Neural progenitor cell (in vitro differentiated cells): ENCODE measurements around the gene GSTO1. TPM values are rescaled to one million over a fixed set of nuclear protein-coding genes. Genes with fewer than 3 reads are reported as not detected.
"Not testable (repeated sequence)": the region's sequence is repeated elsewhere in the genome, so short reads cannot be mapped to it uniquely, and the experiment has no call there.

Source experiments
- DNase-seq: peaks from one replicate; pipeline ENCODE4 v3.0.0-alpha.2; 2016; ENCODE audit warnings: low spot score
- H2AFZ ChIP-seq: fragments of 200-600 bp; sonication (generic); replicated peaks from 2 replicates; pipeline ENCODE4 v1.6.1; 2016; ENCODE audit warnings: antibody characterized with exemption
- H3F3A ChIP-seq: fragments of 200-600 bp; sonication (generic); 2 replicates; pipeline ENCODE4 v1.6.1; 2016; ENCODE audit warnings: antibody characterized with exemption, low read depth
- H3K27ac ChIP-seq: fragments of 200-600 bp; sonication (generic); 2 replicates; pipeline ENCODE4 v1.5.1; 2016; ENCODE audit warnings: mild to moderate bottlenecking
- H3K27me3 ChIP-seq: fragments of 200-600 bp; sonication (generic); 2 replicates; pipeline ENCODE4 v1.6.1; 2016; ENCODE audit warnings: mild to moderate bottlenecking, moderate library complexity
- H3K36me3 ChIP-seq: fragments of 200-600 bp; sonication (generic); 2 replicates; pipeline ENCODE4 v1.5.1; 2016
- H3K4me1 ChIP-seq: fragments of 200-600 bp; sonication (generic); 2 replicates; pipeline ENCODE4 v1.6.1; 2016; ENCODE audit warnings: mixed run types
- H3K4me2 ChIP-seq: fragments of 200-600 bp; sonication (generic); 2 replicates; pipeline ENCODE4 v1.6.1; 2016
- H3K4me3 ChIP-seq: fragments of 200-600 bp; sonication (generic); 2 replicates; pipeline ENCODE4 v1.5.1; 2016
- H3K79me2 ChIP-seq: fragments of 200-600 bp; sonication (generic); 2 replicates; pipeline ENCODE4 v1.6.1; 2016; ENCODE audit warnings: low read depth
- H3K9ac ChIP-seq: fragments of 200-600 bp; sonication (generic); 2 replicates; pipeline ENCODE4 v1.6.1; 2016
- H3K9me3 ChIP-seq: fragments of 200-600 bp; sonication (generic); 2 replicates; pipeline ENCODE4 v1.5.1; 2016; ENCODE audit warnings: low read depth
- H4K20me1 ChIP-seq: fragments of 200-600 bp; sonication (generic); 2 replicates; pipeline ENCODE4 v1.6.1; 2016; ENCODE audit warnings: low read depth
- H3K27ac Mint-ChIP-seq: 3 replicates; pipeline ENCODE4 v1.8.0; 2021; ENCODE audit warnings: mixed read lengths
- H3K27me3 Mint-ChIP-seq: 2 replicates; pipeline ENCODE4 v1.8.0; 2022; ENCODE audit warnings: low read depth, mild to moderate bottlenecking, inconsistent platforms, moderate library complexity, mixed read lengths; ENCODE audit not compliant: insufficient read depth
- H3K36me3 Mint-ChIP-seq: 3 replicates; pipeline ENCODE4 v1.8.0; 2021; ENCODE audit warnings: mixed read lengths
- H3K4me1 Mint-ChIP-seq: 3 replicates; pipeline ENCODE4 v1.8.0; 2021; ENCODE audit warnings: mixed read lengths
- H3K4me3 Mint-ChIP-seq: 3 replicates; pipeline ENCODE4 v1.8.0; 2021; ENCODE audit warnings: mild to moderate bottlenecking, moderate library complexity, mixed read lengths
- H3K9me3 Mint-ChIP-seq: 3 replicates; pipeline ENCODE4 v1.8.0; 2020; ENCODE audit warnings: mixed read lengths
- EZH2 ChIP-seq: fragments of 200-600 bp; sonication (generic); IDR thresholded peaks from 2 replicates; pipeline ENCODE4 v1.6.1; 2017; ENCODE audit warnings: antibody characterized with exemption, mild to moderate bottlenecking, moderate library complexity
- EZH2phosphoT487 ChIP-seq: fragments of 200-600 bp; sonication (generic); IDR thresholded peaks from 2 replicates; pipeline ENCODE4 v1.6.1; 2017; ENCODE audit warnings: antibody characterized with exemption
- total RNA-seq: library from RNA; depleted of rRNA; stranded (reverse); fragments of >200 nt; gene quantifications from 2 replicates; pipeline ENCODE4 v1.2.3, GENCODE V29; 2015; ENCODE audit warnings: low replicate concordance
- TF ChIP-seq, protein P1 (sequence below): fragments of 200-600 bp; sonication (generic); IDR thresholded peaks from 2 replicates; pipeline ENCODE4 v1.5.1; 2017; ENCODE audit warnings: antibody characterized with exemption, mild to moderate bottlenecking

GSTO1 gene
- total RNA-seq, 1 donor from 2014 or later, result 48.6 TPM

DNA sequence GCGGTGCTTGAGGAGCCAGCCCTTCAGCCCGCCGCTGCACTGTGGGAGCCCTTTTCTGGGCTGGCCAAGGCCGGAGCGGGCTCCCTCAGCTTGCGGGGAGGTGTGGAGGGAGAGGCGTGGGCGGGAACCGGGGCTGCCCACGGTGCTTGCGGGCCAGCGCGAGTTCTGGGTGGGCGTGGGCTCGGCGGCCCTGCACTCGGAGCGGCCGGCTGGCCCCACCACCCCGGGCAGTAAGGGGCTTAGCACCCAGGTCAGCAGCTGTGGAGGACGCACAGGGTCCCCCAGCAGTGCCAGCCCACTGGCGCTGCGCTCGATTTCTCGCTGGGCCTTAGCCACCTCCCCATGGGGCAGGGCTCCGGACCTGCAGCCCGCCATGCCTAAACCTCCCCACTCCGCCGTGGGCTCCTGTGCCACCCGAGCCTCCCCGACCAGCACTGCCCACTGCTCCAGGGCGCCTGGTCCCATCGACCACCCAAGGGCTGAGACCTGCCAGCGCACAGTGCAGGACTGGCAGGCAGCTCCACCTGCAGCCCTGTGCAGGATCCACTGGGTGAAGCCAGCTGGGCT lies 9.5 kb upstream of the GSTO1 start:
- Histone ChIP-seq H4K20me1 (no peaks in the 10 kb centered on the region), H3K9ac (no peak overlapping the region), H3K9me3 (no peaks in the 10 kb centered on the region), H3K4me2 (no peak overlapping the region), H3F3A (no peaks in the 10 kb centered on the region), H3K27me3 (no peaks in the 10 kb centered on the region), H3K4me1 (no peaks in the 10 kb centered on the region), H3K79me2 (no peaks in the 10 kb centered on the region), H3K4me3 (no peak overlapping the region), H3K27ac (no peak overlapping the region), H2AFZ (no peak overlapping the region), H3K36me3 (no peaks in the 10 kb centered on the region)
- Mint-ChIP-seq H3K9me3 (no peaks in the 10 kb centered on the region), H3K36me3 (no peaks in the 10 kb centered on the region), H3K4me3 (no peak overlapping the region), H3K27ac (no peak overlapping the region), H3K4me1 (no peaks in the 10 kb centered on the region), H3K27me3 (peaks cover 6% of the 10 kb centered on the region)
- DNase-seq, result no peak
- TF ChIP-seq, protein P1, sequence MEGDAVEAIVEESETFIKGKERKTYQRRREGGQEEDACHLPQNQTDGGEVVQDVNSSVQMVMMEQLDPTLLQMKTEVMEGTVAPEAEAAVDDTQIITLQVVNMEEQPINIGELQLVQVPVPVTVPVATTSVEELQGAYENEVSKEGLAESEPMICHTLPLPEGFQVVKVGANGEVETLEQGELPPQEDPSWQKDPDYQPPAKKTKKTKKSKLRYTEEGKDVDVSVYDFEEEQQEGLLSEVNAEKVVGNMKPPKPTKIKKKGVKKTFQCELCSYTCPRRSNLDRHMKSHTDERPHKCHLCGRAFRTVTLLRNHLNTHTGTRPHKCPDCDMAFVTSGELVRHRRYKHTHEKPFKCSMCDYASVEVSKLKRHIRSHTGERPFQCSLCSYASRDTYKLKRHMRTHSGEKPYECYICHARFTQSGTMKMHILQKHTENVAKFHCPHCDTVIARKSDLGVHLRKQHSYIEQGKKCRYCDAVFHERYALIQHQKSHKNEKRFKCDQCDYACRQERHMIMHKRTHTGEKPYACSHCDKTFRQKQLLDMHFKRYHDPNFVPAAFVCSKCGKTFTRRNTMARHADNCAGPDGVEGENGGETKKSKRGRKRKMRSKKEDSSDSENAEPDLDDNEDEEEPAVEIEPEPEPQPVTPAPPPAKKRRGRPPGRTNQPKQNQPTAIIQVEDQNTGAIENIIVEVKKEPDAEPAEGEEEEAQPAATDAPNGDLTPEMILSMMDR, result no peak
- TF ChIP-seq EZH2phosphoT487 (no peak), EZH2 (no peak)

DNA sequence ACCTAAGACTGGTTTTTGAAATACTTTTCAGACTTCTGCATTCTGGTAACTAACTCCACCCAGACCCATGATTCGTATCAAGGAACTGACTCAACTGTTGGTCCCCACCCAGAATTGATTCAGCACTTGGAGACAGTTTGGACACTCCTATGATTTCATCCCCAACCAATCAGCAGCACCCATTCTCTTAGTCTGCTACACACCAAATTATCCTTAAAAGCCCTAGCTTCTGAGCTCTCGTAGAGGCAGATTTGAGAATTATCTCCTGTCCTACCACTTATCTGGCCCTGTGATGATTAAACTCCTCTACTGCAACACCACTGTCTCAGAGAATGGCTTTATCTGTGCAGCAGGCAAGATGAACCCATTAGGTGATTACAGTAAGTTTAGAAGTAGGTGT lies 7.7 kb upstream of the GSTO1 start:
- Histone ChIP-seq H3K9me3 (no peaks in the 10 kb centered on the region), H3K4me2 (no peak overlapping the region), H3K79me2 (no peaks in the 10 kb centered on the region), H3K9ac (no peak overlapping the region), H2AFZ (no peak overlapping the region), H3F3A (no peaks in the 10 kb centered on the region), H3K4me1 (no peaks in the 10 kb centered on the region), H3K4me3 (no peak overlapping the region), H4K20me1 (no peaks in the 10 kb centered on the region), H3K27me3 (peaks cover 1% of the 10 kb centered on the region), H3K27ac (no peak overlapping the region), H3K36me3 (no peaks in the 10 kb centered on the region)
- Mint-ChIP-seq H3K4me1 (peaks cover 7% of the 10 kb centered on the region), H3K27me3 (peaks cover 6% of the 10 kb centered on the region), H3K27ac (no peak overlapping the region), H3K9me3 (no peaks in the 10 kb centered on the region), H3K4me3 (no peak overlapping the region), H3K36me3 (no peaks in the 10 kb centered on the region)
- DNase-seq, result no peak
- TF ChIP-seq EZH2 (no peak), EZH2phosphoT487 (no peak)
- TF ChIP-seq, protein P1, result no peak

DNA sequence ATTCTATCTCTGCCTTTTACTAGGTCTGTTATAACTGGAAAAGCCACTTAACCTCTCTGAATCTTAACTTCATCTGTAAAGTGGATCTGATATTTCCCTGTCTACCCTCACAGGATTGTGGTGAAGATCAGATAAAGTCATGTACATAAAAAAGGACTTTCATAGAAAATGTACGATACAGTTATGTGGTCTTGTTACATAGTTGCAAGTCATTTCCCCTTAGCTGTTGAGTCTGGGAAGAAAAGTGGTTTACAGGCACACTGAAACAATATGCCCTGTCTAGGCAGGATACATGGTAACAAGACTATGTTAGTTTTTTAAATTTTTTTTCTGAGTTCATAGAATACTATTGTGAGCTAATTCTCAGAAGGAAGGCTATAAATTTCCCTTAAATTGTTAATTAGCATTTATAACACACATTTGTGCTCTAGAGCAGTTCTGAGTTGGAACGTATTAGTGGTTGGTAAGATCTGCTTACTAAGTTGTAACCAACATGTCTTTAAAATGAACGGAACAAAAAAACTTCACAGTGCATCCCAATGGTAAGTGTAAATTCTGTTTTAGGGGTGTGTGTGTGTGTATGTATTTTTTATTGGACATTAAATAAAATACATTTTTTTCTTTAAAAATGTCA lies 7.1 kb upstream of the GSTO1 start:
- H4K20me1 ChIP-seq, result no peaks in the 10 kb centered on the region
- no peak overlapping the region for H3K9ac ChIP-seq
- Mint-ChIP-seq H3K4me1 (peaks cover 7% of the 10 kb centered on the region), H3K9me3 (no peaks in the 10 kb centered on the region), H3K36me3 (no peaks in the 10 kb centered on the region), H3K4me3 (no peak overlapping the region), H3K27me3 (peaks cover 6% of the 10 kb centered on the region), H3K27ac (no peak overlapping the region)
- no peaks in the 10 kb centered on the region for H3K79me2 ChIP-seq
- no peaks in the 10 kb centered on the region for H3K9me3 ChIP-seq
- DNase-seq, result no peak
- peaks cover 8% of the 10 kb centered on the region for H3K27me3 ChIP-seq
- TF ChIP-seq EZH2, result no peak
- no peak for TF ChIP-seq EZH2phosphoT487
- TF ChIP-seq, protein P1, result no peak
- H3K4me2 ChIP-seq, result no peak overlapping the region
- H3F3A ChIP-seq, result no peaks in the 10 kb centered on the region
- H3K27ac ChIP-seq, result no peak overlapping the region
- H2AFZ ChIP-seq, result no peak overlapping the region
- no peaks in the 10 kb centered on the region for H3K36me3 ChIP-seq
- no peaks in the 10 kb centered on the region for H3K4me1 ChIP-seq
- no peak overlapping the region for H3K4me3 ChIP-seq

DNA sequence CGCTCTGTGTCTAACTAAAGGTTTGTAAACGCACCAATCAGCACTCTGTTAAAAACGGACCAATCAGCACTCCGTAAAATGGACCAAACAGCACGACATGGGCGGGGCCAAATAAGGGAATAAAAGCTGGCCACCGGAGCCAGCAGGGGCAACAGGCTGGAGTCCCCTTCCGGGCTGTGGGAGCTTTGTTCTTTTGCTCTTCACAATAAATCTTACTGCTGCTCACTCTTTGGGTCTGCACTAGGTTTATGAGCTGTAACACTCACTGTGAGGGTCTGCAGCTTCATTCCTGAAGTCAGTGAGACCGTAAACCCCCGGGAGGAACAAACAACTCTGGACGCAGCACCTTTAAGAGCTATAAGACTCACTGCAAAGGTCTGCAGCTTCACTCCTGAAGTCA lies 5.8 kb upstream of the GSTO1 start:
- not testable (repeated sequence) for H3K27ac Mint-ChIP-seq, H3K27ac ChIP-seq, H3K36me3 Mint-ChIP-seq, H3K9ac ChIP-seq, H3K4me3 ChIP-seq, H3K4me2 ChIP-seq, H2AFZ ChIP-seq, DNase-seq, H3K79me2 ChIP-seq, H3K4me1 ChIP-seq, H3K27me3 Mint-ChIP-seq, H3K36me3 ChIP-seq, H3K4me3 Mint-ChIP-seq, H3K9me3 ChIP-seq, H3F3A ChIP-seq, H3K9me3 Mint-ChIP-seq, H4K20me1 ChIP-seq
- H3K4me1 Mint-ChIP-seq, result peaks cover 13% of the 10 kb centered on the region
- peaks cover 21% of the 10 kb centered on the region for H3K27me3 ChIP-seq
